Osteocyte (in vitro differentiated cells): Measurements from ENCODE around the gene CLHC1. TPM values are rescaled to one million over a fixed set of nuclear protein-coding genes. Genes with fewer than 3 reads are reported as not detected.
"Not testable (repeated sequence)": the region's sequence is repeated elsewhere in the genome, so short reads cannot be mapped to it uniquely, and the experiment has no call there.

ENCODE experiments used
- DNase-seq: peaks from one replicate; pipeline ENCODE4 v3.0.0; 2021; ENCODE audit warnings: mixed read lengths; ENCODE audit not compliant: unreplicated experiment; ENCODE audit errors: extremely low spot score
- H3K27ac Mint-ChIP-seq: one replicate; pipeline ENCODE4 v1.8.0; 2021; ENCODE audit warnings: mild to moderate bottlenecking, mixed read lengths; ENCODE audit not compliant: unreplicated experiment
- H3K27me3 Mint-ChIP-seq: one replicate; pipeline ENCODE4 v1.8.0; 2021; ENCODE audit warnings: mixed read lengths; ENCODE audit not compliant: unreplicated experiment
- H3K36me3 Mint-ChIP-seq: one replicate; pipeline ENCODE4 v1.8.0; 2021; ENCODE audit warnings: mixed read lengths; ENCODE audit not compliant: unreplicated experiment
- H3K4me1 Mint-ChIP-seq: one replicate; pipeline ENCODE4 v1.8.0; 2021; ENCODE audit warnings: mixed read lengths; ENCODE audit not compliant: unreplicated experiment
- H3K4me3 Mint-ChIP-seq: one replicate; pipeline ENCODE4 v1.8.0; 2021; ENCODE audit warnings: mild to moderate bottlenecking, moderate library complexity, mixed read lengths; ENCODE audit not compliant: unreplicated experiment
- H3K9me3 Mint-ChIP-seq: one replicate; pipeline ENCODE4 v1.8.0; 2021; ENCODE audit warnings: mixed read lengths; ENCODE audit not compliant: unreplicated experiment
- long read RNA-seq: library from polyadenylated mRNA; unstranded; transcript quantifications from one replicate; pipeline ENCODE4 v2.0.0, GENCODE V29; 2021
- total RNA-seq: library from RNA; stranded (reverse); gene quantifications from 2 replicates; pipeline ENCODE4 v1.2.1, GENCODE V29; 2021
- TF ChIP-seq, protein P1 (sequence below): fragments of 200-600 bp; sonication (generic); IDR thresholded peaks from 2 replicates; pipeline ENCODE4 v1.5.0; 2021; ENCODE audit warnings: antibody characterized with exemption, mild to moderate bottlenecking, moderate library complexity

The CLHC1 gene
- total RNA-seq: 21.6 and 23.5 TPM in 2 replicates
- long read RNA-seq, partial matches to known transcripts: 5 of 41 reads
- long read RNA-seq, other reads (novel, unspliced or antisense): 36 of 41 reads

DNA sequence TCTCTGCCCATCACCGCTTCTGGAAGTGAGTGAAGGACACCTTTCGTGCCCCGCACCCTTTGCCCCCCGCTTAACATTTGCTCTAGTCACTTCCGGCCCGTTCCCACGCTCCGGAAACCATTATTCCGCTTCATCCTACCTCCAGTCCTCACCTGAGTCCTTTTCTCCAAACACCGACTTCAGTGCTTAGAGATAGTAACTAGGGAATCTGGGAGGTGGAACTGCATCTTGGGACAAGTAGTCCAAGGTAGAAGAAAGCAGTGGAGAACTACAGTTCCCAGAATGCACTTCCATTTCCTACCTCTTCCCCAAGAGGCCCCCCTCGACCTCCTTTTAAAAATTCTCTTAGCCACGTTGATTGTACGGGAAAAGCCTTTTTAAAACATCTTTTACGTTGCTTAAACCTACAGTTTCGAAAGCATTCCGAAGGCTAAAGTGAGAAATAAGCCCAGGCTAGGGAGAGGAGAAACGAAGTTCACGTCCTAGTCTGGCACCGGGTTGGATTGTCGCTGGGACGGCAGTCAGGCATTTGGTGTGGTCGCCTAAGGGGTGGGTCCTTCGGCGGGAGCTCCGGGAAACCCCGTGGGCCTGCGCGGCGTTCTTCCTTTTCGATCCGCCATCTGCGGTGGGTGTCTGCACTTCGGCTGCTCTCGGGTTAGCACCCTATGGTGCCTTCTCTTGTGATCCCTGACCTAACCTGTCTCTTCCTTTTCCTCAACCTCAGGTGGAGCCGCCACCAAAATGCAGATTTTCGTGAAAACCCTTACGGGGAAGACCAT lies at the start of gene CLHC1, which contains the start of gene RPS27A:
TSS of gene CLHC1 (minus strand) at position 210 of the 779 bp plus-strand sequence. CDS start 9,882 bp downstream, outside the sequence.
TSS of gene RPS27A (plus strand) at position 605 of the 779 bp plus-strand sequence. CDS start at position 742, 137 bp downstream.
- peak; percentile 96 for DNase-seq
- Mint-ChIP-seq H3K27ac (peak within 1 kb of the TSS; percentile 96), H3K36me3 (peaks cover 32% of the 10 kb centered on the region), H3K9me3 (no peaks in the 10 kb centered on the region), H3K4me1 (peaks cover 43% of the 10 kb centered on the region), H3K4me3 (peak within 1 kb of the TSS; percentile 95), H3K27me3 (no peaks in the 10 kb centered on the region)
- TF ChIP-seq, protein P1, sequence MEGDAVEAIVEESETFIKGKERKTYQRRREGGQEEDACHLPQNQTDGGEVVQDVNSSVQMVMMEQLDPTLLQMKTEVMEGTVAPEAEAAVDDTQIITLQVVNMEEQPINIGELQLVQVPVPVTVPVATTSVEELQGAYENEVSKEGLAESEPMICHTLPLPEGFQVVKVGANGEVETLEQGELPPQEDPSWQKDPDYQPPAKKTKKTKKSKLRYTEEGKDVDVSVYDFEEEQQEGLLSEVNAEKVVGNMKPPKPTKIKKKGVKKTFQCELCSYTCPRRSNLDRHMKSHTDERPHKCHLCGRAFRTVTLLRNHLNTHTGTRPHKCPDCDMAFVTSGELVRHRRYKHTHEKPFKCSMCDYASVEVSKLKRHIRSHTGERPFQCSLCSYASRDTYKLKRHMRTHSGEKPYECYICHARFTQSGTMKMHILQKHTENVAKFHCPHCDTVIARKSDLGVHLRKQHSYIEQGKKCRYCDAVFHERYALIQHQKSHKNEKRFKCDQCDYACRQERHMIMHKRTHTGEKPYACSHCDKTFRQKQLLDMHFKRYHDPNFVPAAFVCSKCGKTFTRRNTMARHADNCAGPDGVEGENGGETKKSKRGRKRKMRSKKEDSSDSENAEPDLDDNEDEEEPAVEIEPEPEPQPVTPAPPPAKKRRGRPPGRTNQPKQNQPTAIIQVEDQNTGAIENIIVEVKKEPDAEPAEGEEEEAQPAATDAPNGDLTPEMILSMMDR: no peak

DNA sequence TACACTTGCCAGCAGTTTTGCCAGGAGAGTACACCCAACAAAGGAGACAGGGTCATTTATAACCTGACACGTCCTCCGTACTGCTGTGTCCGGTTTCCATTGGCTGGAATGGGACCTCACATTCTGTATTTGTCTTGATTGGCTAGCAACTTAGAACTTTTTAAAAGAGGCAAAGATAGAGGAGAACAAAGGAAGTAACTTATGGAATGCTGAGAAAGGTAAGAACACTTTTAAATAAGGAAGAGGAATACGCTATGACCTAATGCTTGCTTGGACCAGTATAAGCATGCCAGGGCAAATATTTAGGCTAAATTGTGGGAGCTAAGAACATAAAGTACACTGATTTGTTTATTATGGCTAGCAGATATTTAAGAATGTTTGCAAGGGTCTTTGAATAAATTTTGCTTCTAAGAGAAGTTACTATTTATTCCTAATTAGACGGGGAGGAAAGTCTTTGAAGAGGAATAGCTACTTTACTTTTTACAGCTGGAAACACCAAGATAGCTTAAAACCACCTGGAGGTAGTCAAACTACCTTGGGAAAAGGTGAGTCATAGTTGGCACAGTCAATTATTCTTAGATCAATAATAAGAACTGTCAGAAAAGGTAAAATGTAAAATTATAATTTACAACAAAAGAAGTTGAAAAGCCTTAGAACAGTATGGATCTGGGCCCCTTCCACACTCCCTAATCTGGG lies 48.9 kb upstream of the CLHC1 start:
- not testable (repeated sequence) for DNase-seq, H3K36me3 Mint-ChIP-seq, H3K9me3 Mint-ChIP-seq
- Mint-ChIP-seq H3K27me3 (peaks cover 19% of the 10 kb centered on the region), H3K4me1 (peaks cover 14% of the 10 kb centered on the region), H3K4me3 (peak overlapping the region; percentile 86), H3K27ac (peak overlapping the region; percentile 95)

DNA sequence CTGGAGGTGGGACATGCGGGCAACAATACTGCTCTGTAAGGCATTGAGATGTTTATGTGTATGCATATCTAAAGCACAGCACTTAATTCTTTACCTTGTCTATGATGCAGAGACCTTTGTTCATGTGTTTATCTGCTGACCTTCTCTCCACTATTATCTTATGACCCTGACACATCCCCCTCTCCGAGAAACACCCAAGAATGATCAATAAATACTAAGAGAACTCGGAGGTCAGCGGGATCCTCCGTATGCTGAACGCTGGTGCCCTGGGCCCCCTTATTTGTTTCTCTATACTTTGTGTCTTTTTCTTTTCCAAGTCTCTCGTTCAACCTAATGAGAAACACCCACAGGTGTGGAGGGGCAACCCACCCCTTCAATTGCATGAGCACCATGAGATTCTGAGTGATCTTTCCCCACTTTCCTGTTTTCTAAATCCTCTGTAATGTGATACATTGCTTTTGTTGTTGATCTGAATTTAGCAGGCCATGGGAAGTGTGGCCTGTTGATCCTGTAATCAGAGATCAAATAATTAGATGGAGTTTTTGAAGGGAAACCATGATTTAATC lies 47.8 kb upstream of the CLHC1 start:
- not testable (repeated sequence) for H3K27ac Mint-ChIP-seq, H3K4me3 Mint-ChIP-seq, DNase-seq, H3K9me3 Mint-ChIP-seq, H3K36me3 Mint-ChIP-seq
- Mint-ChIP-seq H3K27me3 (peaks cover 19% of the 10 kb centered on the region), H3K4me1 (peaks cover 14% of the 10 kb centered on the region)

DNA sequence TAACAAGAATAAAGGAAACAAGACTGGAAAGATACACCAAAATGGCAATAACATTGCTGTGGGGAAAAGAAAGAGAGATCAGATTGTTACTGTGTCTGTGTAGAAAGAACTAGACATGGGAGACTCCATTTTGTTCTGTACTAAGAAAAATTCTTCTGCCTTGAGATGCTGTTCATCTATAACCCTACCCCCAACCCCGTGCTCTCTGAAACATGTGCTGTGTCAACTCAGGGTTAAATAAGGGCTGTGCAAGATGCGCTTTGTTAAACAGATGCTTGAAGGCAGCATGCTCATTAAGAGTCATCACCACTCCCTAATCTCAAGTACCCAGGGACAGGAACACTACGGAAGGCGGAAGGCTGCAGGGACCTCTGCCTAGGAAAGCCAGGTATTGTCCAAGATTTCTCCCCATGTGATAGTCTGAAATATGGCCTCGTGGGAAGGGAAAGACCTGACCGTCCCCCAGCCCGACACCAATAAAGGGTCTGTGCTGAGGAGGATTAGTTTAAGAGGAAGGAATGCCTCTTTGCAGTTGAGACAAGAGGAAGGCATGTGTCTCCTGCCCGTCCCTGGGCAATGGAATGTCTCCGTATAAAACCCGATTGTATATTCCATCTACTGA lies 47.2 kb upstream of the CLHC1 start:
- H3K27ac Mint-ChIP-seq, H3K9me3 Mint-ChIP-seq, H3K36me3 Mint-ChIP-seq: not testable (repeated sequence)

DNA sequence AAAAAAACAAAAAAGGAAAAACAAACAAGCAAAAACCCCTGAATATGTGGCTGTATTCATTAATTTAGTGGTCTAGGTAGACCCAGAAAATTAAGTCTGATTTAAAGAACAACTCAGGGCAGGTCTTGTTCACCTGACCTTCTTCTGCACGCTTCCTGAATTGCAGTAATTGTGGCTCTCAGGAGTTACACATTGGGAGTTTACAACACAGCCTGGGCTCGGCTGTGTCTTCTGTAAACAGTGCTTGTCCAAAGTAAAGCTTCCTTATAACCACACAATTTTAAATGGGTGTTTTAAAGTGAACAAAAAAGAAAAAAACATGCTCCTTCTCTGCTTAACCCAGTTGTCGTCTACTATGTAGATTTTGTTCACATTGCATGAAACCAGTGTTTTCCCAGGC lies 45.2 kb upstream of the CLHC1 start:
- TF ChIP-seq, protein P1: no peak
- Mint-ChIP-seq H3K36me3 (no peaks in the 10 kb centered on the region), H3K4me3 (no peak overlapping the region), H3K27me3 (peaks cover 19% of the 10 kb centered on the region), H3K9me3 (no peaks in the 10 kb centered on the region), H3K4me1 (peaks cover 7% of the 10 kb centered on the region), H3K27ac (no peak overlapping the region)
- no peak for DNase-seq

More for the DNA sequence above, 47.2 kb upstream of the CLHC1 start:
- DNase-seq, H3K4me3 Mint-ChIP-seq: not testable (repeated sequence)
- Mint-ChIP-seq H3K4me1 (peaks cover 14% of the 10 kb centered on the region), H3K27me3 (peaks cover 19% of the 10 kb centered on the region)

DNA sequence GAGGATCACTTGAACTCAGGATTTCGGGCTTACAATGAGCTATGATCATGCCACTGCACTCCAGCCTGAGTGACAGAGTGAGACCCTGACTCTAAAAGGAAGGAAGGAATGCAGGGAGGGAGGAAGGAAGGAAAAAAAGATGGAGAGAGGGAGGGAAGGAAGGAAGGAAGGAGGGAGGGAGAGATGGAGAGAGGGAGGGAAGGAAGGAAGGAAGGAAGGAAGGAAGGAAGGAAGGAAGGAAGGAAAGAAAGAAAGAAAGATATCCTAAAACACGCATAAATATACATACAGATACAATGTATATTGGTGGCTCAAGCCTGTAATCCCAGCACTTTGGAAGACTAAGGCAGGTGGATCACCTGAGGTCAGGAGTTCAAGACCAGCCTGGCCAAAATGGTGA lies 42.3 kb upstream of the CLHC1 start:
- H3K27me3 Mint-ChIP-seq, H3K4me1 Mint-ChIP-seq: not testable (repeated sequence)

More for the DNA sequence above, 42.3 kb upstream of the CLHC1 start:
- not testable (repeated sequence) for H3K9me3 Mint-ChIP-seq, H3K4me3 Mint-ChIP-seq, H3K36me3 Mint-ChIP-seq, DNase-seq, H3K27ac Mint-ChIP-seq
